ENCODE measurements around the gene MRPL11. TPM values are rescaled to one million over a fixed set of nuclear protein-coding genes. Genes with fewer than 3 reads are reported as not detected.

MRPL11 gene
- total and polyA plus RNA-seq, 2 of the 13 experiments (the other 11 are each of a cell fraction or from before 2014, with no cell fraction given): 72.9 to 176 TPM

DNA sequence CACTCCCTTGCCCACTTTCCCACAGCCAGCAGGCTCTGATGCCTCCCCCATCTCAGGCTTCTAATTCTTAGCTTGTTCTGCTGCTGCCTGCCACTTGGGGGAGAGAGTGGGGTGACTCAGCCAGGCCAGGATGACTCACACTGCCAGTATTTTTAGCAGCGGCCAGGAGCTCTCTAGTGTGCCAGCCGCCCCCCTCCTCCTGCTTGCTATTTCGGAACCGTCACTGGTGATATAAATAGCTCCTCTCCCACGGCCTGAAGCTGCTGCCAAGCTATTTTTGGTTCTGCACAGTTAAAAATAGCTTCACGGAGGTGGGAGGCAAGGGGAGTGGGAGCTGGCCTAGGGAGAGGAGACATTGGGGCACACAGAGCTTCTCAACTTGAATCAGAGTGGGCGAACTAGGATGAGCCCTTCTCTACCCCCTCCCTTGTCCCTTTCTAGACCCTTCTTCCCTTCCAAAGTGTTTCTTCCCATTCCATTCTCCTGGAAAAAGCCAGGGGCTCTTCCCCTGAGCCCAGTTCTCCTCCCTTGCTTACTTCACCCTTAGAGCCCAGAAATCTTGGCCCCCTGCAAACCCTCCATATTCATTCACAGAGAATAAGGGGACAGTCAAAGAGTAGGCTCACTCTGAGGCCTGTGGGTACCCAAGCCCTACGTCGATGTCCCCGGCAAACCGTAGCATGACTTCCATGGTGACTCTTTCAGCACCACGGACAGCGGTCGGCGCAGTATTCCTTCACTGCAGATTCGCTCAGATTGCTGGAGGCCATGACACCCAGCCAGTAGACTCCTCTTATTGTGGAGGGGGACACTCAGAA lies 20.3 kb downstream of the MRPL11 start (continued):
- peak; percentile 76 for TF ChIP-seq PPARG (CRISPR knock-in tag; conservative IDR thresholded peaks at IDR 0.05)
- TF ChIP-seq, protein P1, sequence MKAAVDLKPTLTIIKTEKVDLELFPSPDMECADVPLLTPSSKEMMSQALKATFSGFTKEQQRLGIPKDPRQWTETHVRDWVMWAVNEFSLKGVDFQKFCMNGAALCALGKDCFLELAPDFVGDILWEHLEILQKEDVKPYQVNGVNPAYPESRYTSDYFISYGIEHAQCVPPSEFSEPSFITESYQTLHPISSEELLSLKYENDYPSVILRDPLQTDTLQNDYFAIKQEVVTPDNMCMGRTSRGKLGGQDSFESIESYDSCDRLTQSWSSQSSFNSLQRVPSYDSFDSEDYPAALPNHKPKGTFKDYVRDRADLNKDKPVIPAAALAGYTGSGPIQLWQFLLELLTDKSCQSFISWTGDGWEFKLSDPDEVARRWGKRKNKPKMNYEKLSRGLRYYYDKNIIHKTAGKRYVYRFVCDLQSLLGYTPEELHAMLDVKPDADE (CRISPR knock-in tag; IDR thresholded peaks at IDR 0.05): 0 out of 2 replicates have a peak, but pooled peaks have one; percentile 78
- no peak for TF ChIP-seq NBN (conservative IDR thresholded peaks at IDR 0.05)
- peak; percentile 70; the same call in 1 of the 2 replicates for TF ChIP-seq ZSCAN31 (CRISPR knock-in tag; IDR thresholded peaks at IDR 0.05; ENCODE audit: low read depth)
- TF ChIP-seq ZNF24 (IDR thresholded peaks at IDR 0.05): no peak
- TF ChIP-seq ZBED4 (CRISPR knock-in tag; IDR thresholded peaks at IDR 0.05; ENCODE audit: borderline replicate concordance): peak; percentile 80
- TF ChIP-seq, protein P2, sequence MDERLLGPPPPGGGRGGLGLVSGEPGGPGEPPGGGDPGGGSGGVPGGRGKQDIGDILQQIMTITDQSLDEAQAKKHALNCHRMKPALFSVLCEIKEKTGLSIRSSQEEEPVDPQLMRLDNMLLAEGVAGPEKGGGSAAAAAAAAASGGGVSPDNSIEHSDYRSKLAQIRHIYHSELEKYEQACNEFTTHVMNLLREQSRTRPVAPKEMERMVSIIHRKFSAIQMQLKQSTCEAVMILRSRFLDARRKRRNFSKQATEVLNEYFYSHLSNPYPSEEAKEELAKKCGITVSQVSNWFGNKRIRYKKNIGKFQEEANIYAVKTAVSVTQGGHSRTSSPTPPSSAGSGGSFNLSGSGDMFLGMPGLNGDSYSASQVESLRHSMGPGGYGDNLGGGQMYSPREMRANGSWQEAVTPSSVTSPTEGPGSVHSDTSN (CRISPR knock-in tag; IDR thresholded peaks at IDR 0.05): no peak
- TF ChIP-seq CREB1 (IDR thresholded peaks at IDR 0.05): no peak
- no peak for TF ChIP-seq CREB1 (CRISPR knock-in tag; IDR thresholded peaks at IDR 0.05)
- TF ChIP-seq MIER2 (CRISPR knock-in tag; IDR thresholded peaks at IDR 0.05): peak; percentile 99
- TF ChIP-seq, protein P3, sequence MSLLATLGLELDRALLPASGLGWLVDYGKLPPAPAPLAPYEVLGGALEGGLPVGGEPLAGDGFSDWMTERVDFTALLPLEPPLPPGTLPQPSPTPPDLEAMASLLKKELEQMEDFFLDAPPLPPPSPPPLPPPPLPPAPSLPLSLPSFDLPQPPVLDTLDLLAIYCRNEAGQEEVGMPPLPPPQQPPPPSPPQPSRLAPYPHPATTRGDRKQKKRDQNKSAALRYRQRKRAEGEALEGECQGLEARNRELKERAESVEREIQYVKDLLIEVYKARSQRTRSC (CRISPR knock-in tag; IDR thresholded peaks at IDR 0.05; ENCODE audit: low read depth): no peak
- peak; percentile 89 for TF ChIP-seq HES4 (CRISPR knock-in tag; IDR thresholded peaks at IDR 0.05; ENCODE audit: borderline replicate concordance)
- no peak; the same call in 1 of the 2 replicates for TF ChIP-seq GPN1 (CRISPR knock-in tag; IDR thresholded peaks at IDR 0.05; ENCODE audit: borderline replicate concordance)
- peak; percentile 57; the same call in 1 of the 2 replicates for TF ChIP-seq ZNF644 (CRISPR knock-in tag; IDR thresholded peaks at IDR 0.05; ENCODE audit: low read depth)
- TF ChIP-seq, protein P4, sequence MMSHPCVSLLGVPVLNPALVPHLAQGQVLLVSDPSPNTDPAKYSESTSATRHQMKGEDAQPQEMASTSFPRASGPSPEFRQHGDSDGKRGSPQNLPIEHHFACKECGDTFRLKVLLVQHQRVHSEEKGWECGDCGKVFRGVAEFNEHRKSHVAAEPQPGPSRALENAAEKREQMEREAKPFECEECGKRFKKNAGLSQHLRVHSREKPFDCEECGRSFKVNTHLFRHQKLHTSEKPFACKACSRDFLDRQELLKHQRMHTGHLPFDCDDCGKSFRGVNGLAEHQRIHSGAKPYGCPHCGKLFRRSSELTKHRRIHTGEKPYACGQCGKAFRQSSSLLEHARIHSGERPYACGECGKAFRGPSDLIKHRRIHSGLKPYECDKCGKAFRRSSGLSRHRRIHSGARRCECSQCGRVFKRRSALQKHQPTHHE (CRISPR knock-in tag; IDR thresholded peaks at IDR 0.05; ENCODE audit: borderline replicate concordance): peak; percentile 69; the same call in 1 of the 2 replicates
- no peak for TF ChIP-seq ZNF383 (CRISPR knock-in tag; IDR thresholded peaks at IDR 0.05; ENCODE audit: borderline replicate concordance)
- TF ChIP-seq PITX1 (CRISPR knock-in tag; IDR thresholded peaks at IDR 0.05): no peak
- no peak for TF ChIP-seq SUZ12 (IDR thresholded peaks at IDR 0.05; ENCODE audit: low read depth, low read length)
- peak; percentile 86 for TF ChIP-seq MTF1 (CRISPR knock-in tag; IDR thresholded peaks at IDR 0.05)
- 0 out of 2 replicates have a peak, but pooled peaks have one; percentile 51 for TF ChIP-seq ONECUT2 (CRISPR knock-in tag; IDR thresholded peaks at IDR 0.05)
- TF ChIP-seq ZFP90 (CRISPR knock-in tag; IDR thresholded peaks at IDR 0.05; ENCODE audit: borderline replicate concordance): peak; percentile 54; the same call in 1 of the 2 replicates

Measured in HepG2 (cell line).